Renal cortical epithelial cell (primary cell): ENCODE data around the gene NAPB. TPM values are rescaled to one million over a fixed set of nuclear protein-coding genes. Genes with fewer than 3 reads are reported as not detected.

Experiments used
- DNase-seq: peaks from one replicate; pipeline ENCODE4 v3.0.0-alpha.2; 2011; ENCODE audit warnings: low read depth
- total RNA-seq: library from RNA; depleted of rRNA; stranded (reverse); fragments of >200 nt; gene quantifications from 2 replicates; pipeline ENCODE4 v1.2.3, GENCODE V29; 2014

The NAPB gene
- total RNA-seq, 1 donor from 2014 or later, result 10.1 TPM

DNA sequence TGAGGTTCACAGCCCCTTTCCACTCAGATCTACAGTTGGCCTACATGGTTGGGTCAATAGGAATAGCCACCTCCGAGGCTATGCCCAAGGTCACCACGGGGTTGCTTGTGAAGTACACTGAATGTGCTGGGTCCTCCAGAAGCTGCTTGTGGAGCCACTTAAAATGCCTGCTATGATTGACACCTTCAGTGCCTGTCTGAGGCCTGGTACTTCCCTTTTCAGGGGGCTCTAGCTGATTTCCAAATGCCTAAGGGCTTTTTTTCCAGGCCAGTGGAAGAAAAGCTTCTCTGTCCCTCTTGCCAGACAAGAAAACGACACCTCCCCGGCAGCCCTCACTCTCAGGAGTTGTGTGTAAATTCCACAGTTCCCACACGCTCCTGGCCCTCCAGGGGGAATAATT, 77.0 kb downstream of the NAPB start:
- no peak for DNase-seq

DNA sequence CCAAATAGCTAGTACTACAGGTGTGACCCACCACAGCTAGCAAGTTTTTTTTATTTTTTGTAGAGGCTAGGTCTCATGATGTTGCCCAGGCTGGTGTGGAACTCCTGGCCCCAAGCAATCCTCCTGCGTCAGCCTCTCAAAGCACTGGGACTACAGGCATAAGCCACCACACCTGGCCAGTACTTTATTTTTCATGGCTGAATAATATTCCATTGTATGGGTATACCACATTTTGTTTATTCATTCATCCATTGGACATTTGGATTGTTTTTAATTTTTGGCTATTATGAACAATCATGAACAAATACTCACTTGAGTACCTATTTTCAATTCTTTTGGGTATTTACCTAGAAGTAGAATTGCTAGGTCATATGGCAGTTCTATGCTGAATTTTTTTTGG, 77.7 kb downstream of the NAPB start:
- no peak for DNase-seq

DNA sequence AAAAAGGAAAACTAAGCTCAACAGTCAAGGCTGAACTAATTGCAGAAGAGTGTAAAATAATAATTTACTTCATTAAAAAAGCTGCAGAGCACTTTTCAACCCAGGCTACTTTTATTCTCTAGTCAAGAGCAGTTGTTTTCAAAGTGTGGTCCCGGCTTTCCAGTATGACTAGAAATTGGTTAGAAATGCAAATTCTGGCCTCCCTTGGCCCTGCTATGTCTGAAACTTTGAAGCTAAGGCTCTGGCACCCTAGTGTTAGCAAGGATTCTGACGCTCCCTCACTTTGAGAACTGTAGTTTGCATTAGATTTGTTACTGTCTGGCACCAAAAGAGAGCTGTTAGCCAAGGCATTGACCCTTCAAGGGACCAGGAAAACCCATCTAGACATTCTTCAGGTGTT, 80.2 kb downstream of the NAPB start:
- no peak for DNase-seq

DNA sequence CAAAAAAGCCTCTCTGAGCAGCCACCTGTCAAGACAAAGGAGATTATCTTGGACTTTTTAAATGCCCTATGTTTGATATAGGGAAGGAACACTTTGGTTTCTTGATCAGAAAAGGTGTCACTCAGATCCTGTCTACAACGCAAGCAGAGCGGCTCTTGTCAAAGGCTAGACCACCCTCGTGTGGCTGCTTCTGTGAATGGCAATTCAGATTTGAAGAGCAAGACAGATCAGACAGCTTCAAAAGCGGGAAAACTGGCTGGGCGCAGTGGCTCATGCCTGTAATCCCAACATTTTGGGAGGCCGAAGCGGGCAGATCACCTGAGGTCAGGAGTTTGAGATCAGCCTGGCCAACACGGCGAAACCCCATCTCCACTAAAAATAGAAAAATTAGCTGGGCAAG, 80.8 kb downstream of the NAPB start:
- peak; percentile 64 for DNase-seq

DNA sequence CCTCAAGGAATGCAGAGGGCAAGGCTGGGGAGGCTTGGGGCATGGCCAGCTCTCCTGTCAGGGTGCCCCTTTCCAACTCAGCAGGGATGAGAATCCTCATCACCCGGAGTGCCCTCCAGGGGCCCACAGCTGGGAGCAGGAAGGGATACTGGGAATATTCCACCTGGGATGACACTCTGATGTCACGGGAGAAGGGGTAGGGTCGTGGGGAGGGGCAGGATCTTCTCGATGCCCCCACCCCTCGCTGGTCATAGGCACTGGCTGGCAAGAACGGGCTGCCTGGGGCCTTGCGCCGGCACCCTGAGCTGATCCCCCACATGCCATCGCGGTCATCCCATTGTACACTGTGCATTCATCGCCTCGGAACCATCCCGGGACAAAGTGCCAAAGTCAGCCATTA, 81.3 kb downstream of the NAPB start:
- DNase-seq, result no peak

DNA sequence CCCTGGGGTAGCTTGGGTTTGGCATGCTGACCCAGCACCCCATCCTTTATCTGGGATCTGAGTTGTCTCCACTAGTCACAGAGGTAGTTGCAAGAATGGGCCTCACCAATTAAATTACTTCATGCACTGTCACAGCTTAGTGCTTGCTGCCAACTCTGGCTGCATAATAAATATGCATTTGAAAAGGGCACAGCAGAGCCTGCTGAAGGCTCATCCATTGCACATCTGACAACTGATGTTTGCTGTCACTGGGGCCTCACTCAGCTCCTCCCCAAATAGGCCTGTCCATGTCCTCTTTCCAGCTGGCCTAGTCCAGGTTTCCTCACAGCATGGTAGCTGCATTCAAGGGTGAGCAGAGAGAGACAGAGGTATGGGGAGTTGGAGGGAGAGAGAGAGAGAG, 84.0 kb downstream of the NAPB start:
- DNase-seq, result no peak

DNA sequence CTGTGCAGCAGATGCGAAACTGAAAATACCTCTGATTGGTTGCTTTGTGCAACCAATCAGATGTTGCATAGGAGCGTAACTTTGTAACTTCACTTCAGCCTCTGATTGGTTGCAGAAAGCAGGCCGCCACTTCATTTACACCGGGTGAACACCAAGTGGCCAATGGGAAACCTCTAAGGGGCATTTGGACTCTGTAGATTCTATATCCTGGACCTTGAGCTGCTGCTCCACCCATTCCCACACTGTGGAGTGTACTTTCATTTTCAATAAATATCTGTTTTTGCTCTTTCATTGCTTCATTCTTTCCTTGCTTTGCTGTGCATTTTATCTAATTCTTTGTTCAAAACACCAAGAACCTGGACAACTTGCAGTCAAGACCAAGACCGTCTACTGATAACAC, 84.8 kb downstream of the NAPB start:
- DNase-seq, result no peak

DNA sequence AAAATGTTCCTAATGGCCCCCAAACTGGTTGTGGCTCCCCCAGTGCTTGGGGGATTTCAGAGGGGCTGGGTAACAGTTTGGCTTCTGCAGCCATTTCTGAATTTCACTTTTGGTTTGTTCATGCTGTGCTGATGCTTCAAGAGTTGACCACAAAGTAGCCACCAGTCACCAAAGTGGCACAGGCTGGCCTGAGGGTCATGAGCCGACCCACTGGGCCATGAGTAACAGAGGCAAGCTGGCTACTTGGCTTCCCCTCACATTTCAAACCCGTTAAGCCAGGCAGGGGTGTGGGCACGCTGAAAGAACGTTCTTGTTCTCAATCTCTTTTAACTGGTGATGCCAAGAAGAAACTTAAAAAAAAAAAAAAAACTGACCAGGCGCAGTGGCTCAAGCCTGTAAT, 85.8 kb downstream of the NAPB start:
- DNase-seq, result no peak

DNA sequence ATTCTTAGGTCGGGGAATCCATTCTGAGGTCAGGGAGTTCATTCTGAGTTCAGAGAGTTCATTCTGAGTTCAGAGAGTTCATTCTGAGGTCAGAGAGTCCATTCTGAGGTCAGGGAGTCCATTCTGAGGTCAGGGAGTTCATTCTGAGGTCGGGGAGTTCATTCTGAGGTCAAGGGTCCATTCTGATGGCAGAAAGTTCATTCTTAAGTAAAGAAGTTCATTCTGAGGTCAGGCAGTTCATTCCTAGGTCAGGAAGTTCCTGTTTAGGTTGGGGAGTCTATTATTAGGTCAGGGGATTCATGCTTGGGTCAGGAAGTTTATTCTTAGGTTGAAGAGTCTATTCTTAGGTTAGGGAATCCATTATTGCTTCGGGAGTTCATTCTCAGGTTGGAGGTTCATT, 87.2 kb downstream of the NAPB start:
- DNase-seq, result no peak

DNA sequence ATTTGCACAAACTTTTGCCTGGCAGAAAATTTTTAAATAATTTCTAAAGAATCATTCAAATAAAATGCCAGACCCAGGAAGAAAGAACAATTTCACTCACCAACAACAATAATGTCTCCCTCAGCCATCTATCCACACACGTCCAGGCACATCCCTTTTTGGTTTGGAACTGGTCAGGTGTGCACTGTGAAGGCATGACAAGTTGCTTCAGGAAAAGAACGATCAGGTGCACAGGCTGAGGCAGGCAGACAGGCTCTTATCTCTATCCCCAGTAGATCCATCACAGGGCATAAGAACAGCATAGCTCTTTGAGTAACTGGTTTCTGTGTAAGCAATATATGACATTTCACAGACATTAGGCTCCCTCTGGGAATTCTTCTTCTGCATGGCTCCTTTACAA, 88.8 kb downstream of the NAPB start:
- no peak for DNase-seq

DNA sequence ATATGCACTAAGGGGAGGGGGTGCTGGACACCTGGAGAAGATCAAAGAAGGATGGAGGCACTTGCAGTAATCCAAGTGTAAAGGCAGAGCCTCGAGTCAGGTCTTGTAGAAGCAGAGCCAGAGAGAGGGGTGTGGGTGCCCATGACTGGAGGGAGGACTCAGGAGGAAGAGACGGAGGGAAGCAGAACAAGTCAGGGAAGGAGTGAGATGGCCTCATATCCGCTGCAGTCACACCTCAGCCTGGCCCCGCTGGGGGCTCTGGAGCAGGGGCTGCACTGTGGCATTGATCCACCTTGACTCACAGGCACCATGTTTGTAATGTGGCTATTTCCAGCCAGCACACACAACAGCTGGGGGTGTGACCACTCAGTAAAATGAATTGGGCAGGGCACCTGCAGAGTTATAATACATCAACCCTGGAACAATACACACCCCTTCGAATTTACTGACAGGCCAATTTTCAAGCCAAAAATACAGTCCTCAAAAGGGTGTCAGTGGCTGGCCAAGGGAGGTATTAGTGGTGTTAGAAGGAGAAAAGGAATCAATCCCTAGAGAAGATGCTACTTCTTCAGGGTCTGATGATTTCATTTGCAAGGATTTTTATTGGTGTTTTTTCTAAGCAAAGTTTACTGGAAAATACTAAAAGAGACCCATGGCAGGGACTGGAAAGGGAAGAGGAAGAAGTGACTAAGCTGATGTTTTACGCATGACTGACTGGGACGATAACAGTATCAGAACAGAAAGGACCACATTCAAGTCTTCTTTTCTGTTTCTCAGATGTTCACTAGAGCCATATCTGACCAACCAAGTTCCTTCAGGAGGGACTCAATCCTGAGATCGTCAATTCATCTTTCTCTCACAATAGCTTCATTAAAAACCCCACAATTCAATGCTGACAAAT, 89.6 kb downstream of the NAPB start:
- DNase-seq, result peak; percentile 27

DNA sequence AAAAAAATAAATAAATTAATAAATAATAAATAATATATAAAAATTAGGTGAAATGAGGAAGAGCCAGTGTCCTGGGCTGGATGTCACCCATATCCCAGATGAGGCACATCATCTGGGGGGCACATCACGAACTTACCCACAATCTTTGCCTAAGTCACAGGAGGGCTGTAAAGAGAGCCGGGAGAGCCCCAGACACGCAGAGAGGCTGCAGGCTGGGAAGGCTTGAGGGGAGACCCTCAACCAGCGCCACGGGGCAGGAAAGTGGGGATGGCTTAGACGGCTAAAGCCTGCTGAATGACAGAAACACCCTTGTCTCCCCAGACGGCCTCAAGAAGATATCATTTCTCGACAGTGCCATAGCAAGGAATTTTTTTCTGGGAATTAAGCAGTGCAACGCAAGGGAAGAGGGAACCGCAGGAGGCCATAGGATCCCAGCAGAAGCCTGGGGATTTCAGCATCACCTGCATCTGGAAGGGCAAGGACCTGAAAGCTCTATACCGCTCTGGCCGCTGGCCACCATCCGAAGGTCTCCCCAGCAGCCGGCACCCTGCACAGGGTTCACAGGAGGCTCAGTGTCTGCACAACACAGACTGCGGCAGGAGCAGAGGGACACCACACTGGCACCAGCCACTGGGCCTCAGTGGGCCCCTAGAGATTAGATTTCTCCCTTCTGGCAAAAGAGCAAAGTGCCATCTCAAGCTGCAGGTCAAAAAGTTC, 93.5 kb downstream of the NAPB start:
- DNase-seq, result no peak

DNA sequence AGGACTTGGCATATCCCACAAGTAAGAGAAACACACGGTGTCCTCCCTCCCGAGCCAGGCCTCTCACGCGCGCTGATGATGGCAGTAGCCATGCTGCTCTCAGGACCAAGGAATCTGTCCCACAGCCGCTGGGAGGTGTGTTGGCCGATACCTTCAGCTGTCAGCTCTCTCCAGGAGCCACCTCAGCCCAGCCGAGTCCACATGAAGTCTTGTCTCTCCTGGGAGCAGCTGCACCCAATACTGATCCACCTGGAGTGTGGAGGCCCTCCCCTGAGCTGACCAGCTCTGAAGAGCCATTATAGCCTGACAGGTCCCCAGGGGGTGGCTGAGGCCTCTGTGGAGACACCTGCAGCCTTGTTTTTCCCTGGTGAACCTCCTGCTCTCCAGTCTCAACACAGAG, 94.5 kb downstream of the NAPB start:
- no peak for DNase-seq

DNA sequence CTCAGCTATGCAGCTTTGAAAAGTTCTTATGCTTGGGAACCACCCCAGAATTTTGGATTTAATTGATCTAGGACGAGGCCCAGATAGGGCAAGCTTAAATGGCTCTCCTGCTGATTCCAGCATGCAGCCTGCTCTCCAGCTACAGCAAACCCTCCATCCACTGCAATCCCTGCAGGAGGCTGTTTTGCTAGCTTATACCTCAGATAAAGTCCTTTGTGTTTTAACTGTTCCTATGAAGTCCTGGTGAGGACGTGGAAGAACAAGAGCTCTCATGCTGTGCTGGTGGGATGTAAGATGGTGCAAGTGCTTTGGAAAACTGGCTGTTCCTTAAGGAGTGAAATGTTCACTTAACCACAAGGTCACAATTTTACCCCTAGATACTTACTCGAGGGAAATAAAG, 96.2 kb downstream of the NAPB start:
- DNase-seq, result no peak

Other genes with a start within 250 kb of the NAPB start
- 17.0 and 35.9 TPM in 2 replicates for gene NXT1, start 70.7 kb downstream of the NAPB start, total RNA-seq
- 15.6 and 20.0 TPM in 2 replicates for gene GZF1, start 59.3 kb downstream of the NAPB start, total RNA-seq
- gene CSTL1, start 18.2 kb upstream of the NAPB start, total RNA-seq, result not detected in 2 replicates
- gene CST11, start 31.4 kb upstream of the NAPB start, total RNA-seq, result not detected in 2 replicates
- not detected in 2 replicates for gene CST8, start 69.6 kb upstream of the NAPB start, total RNA-seq
- gene CST9L, start 147.0 kb upstream of the NAPB start, total RNA-seq, result not detected in 2 replicates
- gene CST9, start 184.4 kb upstream of the NAPB start, total RNA-seq, result not detected in 2 replicates
- gene CST3, start 216.5 kb upstream of the NAPB start, total RNA-seq, result 247 and 632 TPM in 2 replicates